SK-N-SH (cell line): ENCODE data around the gene GNAS. TPM values are rescaled to one million over a fixed set of nuclear protein-coding genes. Genes with fewer than 3 reads are reported as not detected.
A peak's percentile ranks its signal among the peaks of the same experiment; 100 is the strongest.

ENCODE experiments used
- CTCF ChIA-PET: fragments of 300-600, 350-600 bp; formaldehyde crosslinking; extraction: SDS; loops from one replicate; lab custom pipeline; 2021; lab: Yijun Ruan, JAX
- POLR2A ChIA-PET: fragments of 350-600 bp; sonication (Branson Sonifier 250); formaldehyde crosslinking; extraction: SDS; loops from one replicate; lab custom pipeline; 2020; ENCODE audit warnings: antibody characterized with exemption, inconsistent platforms; lab: Yijun Ruan, JAX
- DNase-seq: peaks from one replicate; pipeline ENCODE4 v3.0.0; 2012
- H2AFZ ChIP-seq: fragments of 200-600 bp; sonication (generic); 2 replicates; pipeline ENCODE4 v1.8.1; 2016; ENCODE audit warnings: antibody characterized with exemption, mild to moderate bottlenecking, low read depth
- H3F3A ChIP-seq: fragments of 200-600 bp; sonication (generic); replicated peaks from 2 replicates; pipeline ENCODE3; 2016; ENCODE audit warnings: antibody characterized with exemption, mild to moderate bottlenecking; ENCODE audit not compliant: insufficient read depth
- H3K27ac ChIP-seq, 2 experiments: fragments of 200-500 bp in 1 of 2; fragments of 200-600 bp in 1 of 2; sonication (Bioruptor generic) in 1 of 2; sonication (generic), shearing (Covaris generic) in 1 of 2; 2 replicates each; pipeline versions ENCODE4 v1.5.1 to v1.6.1; 2014 to 2016; ENCODE audit warnings: low read depth in 2 of 2, inconsistent platforms in 1 of 2, low read length in 1 of 2, mild to moderate bottlenecking in 1 of 2, mixed read lengths in 1 of 2
- H3K27me3 ChIP-seq: fragments of 200-600 bp; sonication (generic), shearing (Covaris generic); 2 replicates; pipeline ENCODE4 v1.6.1; 2016; ENCODE audit warnings: mixed run types; ENCODE audit not compliant: insufficient read depth
- H3K36me3 ChIP-seq, 2 experiments: fragments of 200-500 bp in 1 of 2; fragments of 200-600 bp in 1 of 2; sonication (Bioruptor generic) in 1 of 2; sonication (generic) in 1 of 2; replicated peaks in 1 of 2; 2 replicates each; pipeline versions ENCODE3 to v1.5.1; 2014 to 2016; ENCODE audit warnings: low read length in 1 of 2, mild to moderate bottlenecking in 1 of 2; ENCODE audit not compliant: insufficient read depth in 2 of 2, control insufficient read depth in 1 of 2
- H3K4me1 ChIP-seq, 2 experiments: fragments of 200-500 bp in 1 of 2; fragments of 200-600 bp in 1 of 2; sonication (Bioruptor generic) in 1 of 2; sonication (generic), shearing (Covaris generic) in 1 of 2; 2 replicates each; pipeline versions ENCODE4 v1.5.1 to v1.6.1; 2014 to 2016; ENCODE audit warnings: low read depth in 1 of 2, low read length in 1 of 2, mixed run types in 1 of 2; ENCODE audit not compliant: insufficient read depth in 2 of 2, control insufficient read depth in 1 of 2
- H3K4me2 ChIP-seq: fragments of 200-600 bp; sonication (generic), shearing (Covaris generic); 2 replicates; pipeline ENCODE4 v1.6.1; 2017; ENCODE audit warnings: mixed run types
- H3K4me3 ChIP-seq, 2 experiments: fragments of 200-500 bp in 1 of 2; fragments of 200-600 bp in 1 of 2; sonication (Bioruptor generic) in 1 of 2; sonication (generic), shearing (Covaris generic) in 1 of 2; 2 replicates each; pipeline versions ENCODE4 v1.5.1 to v1.8.1; 2014 to 2016; ENCODE audit warnings: low read depth in 2 of 2, inconsistent platforms in 1 of 2, low read length in 1 of 2, mild to moderate bottlenecking in 1 of 2, mixed read lengths in 1 of 2, moderate library complexity in 1 of 2
- H3K79me2 ChIP-seq: fragments of 200-600 bp; sonication (generic); 2 replicates; pipeline ENCODE4 v1.8.1; 2017; ENCODE audit warnings: mild to moderate bottlenecking; ENCODE audit not compliant: insufficient read depth
- H3K9ac ChIP-seq: fragments of 200-600 bp; sonication (generic); 2 replicates; pipeline ENCODE4 v1.6.1; 2017; ENCODE audit warnings: mixed run types
- H3K9me2 ChIP-seq: fragments of 200-600 bp; sonication (generic); 2 replicates; pipeline ENCODE4 v1.6.1; 2017; ENCODE audit warnings: mixed run types
- H3K9me3 ChIP-seq: fragments of 200-600 bp; sonication (generic); 2 replicates; pipeline ENCODE4 v1.6.1; 2017; ENCODE audit warnings: mixed run types, mild to moderate bottlenecking, moderate library complexity
- H4K20me1 ChIP-seq: fragments of 200-600 bp; sonication (generic); 2 replicates; pipeline ENCODE4 v1.6.1; 2017; ENCODE audit warnings: mild to moderate bottlenecking, mixed run types; ENCODE audit not compliant: insufficient read depth
- ELF1 ChIP-seq: IDR thresholded peaks from 2 replicates; pipeline ENCODE4 v1.4.0; 2012
- FOSL2 ChIP-seq: IDR thresholded peaks from 2 replicates; pipeline ENCODE4 v1.4.0; 2012; ENCODE audit warnings: low read depth, mild to moderate bottlenecking, moderate library complexity, borderline replicate concordance
- FOXM1 ChIP-seq: IDR thresholded peaks from 2 replicates; pipeline ENCODE4 v1.4.0; 2012; ENCODE audit warnings: low read depth, mild to moderate bottlenecking
- GATA2 ChIP-seq: sonication (generic); formaldehyde crosslinking; IDR thresholded peaks from 2 replicates; pipeline ENCODE4 v1.5.0; 2020; ENCODE audit warnings: mild to moderate bottlenecking, missing genetic modification reagents
- JUND ChIP-seq: IDR thresholded peaks from 2 replicates; pipeline ENCODE4 v1.4.0; 2012
- MEF2A ChIP-seq: IDR thresholded peaks from 2 replicates; pipeline ENCODE4 v1.4.0; 2012; ENCODE audit warnings: low read depth, borderline replicate concordance
- MXI1 ChIP-seq: IDR thresholded peaks from 2 replicates; pipeline ENCODE4 v1.6.1; 2012; ENCODE audit warnings: mild to moderate bottlenecking, low read depth, low read length, improper control_type of control experiment
- NFIC ChIP-seq: IDR thresholded peaks from 2 replicates; pipeline ENCODE4 v1.4.0; 2012; ENCODE audit warnings: borderline replicate concordance
- NRF1 ChIP-seq: IDR thresholded peaks from 2 replicates; pipeline ENCODE4 v1.6.1; 2012; ENCODE audit warnings: low read depth, mild to moderate bottlenecking, low read length
- POLR2AphosphoS5 ChIP-seq: IDR thresholded peaks from 2 replicates; pipeline ENCODE4 v1.6.1; 2012; ENCODE audit warnings: low read depth, low read length
- RFX5 ChIP-seq: IDR thresholded peaks from 2 replicates; pipeline ENCODE4 v1.6.1; 2012; ENCODE audit warnings: mild to moderate bottlenecking, improper control_type of control experiment, low read length
- SMC3 ChIP-seq: IDR thresholded peaks from 2 replicates; pipeline ENCODE4 v1.6.1; 2012; ENCODE audit warnings: low read depth, low read length, improper control_type of control experiment
- TAF1 ChIP-seq: IDR thresholded peaks from 2 replicates; pipeline ENCODE4 v1.6.1; 2012; ENCODE audit warnings: low read depth, mild to moderate bottlenecking, low read length, moderate library complexity, borderline replicate concordance
- TCF12 ChIP-seq: IDR thresholded peaks from 2 replicates; pipeline ENCODE4 v1.4.0; 2012
- WGBS: methylation state at CpG from one replicate; pipeline ENCODE4 v1.1.6; 2017; ENCODE audit warnings: low lambda C conversion rate; 5-methylcytosine and 5-hydroxymethylcytosine counted together
- polyA plus RNA-seq, 3 experiments: library from polyadenylated mRNA; depleted of rRNA; stranded (reverse); fragments of >200 nt; gene quantifications; 2 replicates each; pipeline ENCODE4 v1.2.3, GENCODE V29; 2012
- TF ChIP-seq, protein P1 (sequence below): fragments of 150-350 bp; IDR thresholded peaks from 2 replicates; pipeline ENCODE4 v1.6.1; 2016; ENCODE audit warnings: mild to moderate bottlenecking, low read depth, low read length
- TF ChIP-seq, protein P2 (sequence below): IDR thresholded peaks from 2 replicates; pipeline ENCODE4 v1.4.0; 2012; ENCODE audit warnings: low read depth
- TF ChIP-seq, protein P3 (sequence below): fragments of 200-600 bp; sonication (generic); IDR thresholded peaks from 2 replicates; pipeline ENCODE4 v1.6.1; 2017; ENCODE audit warnings: antibody characterized with exemption, mild to moderate bottlenecking, moderate library complexity
- TF ChIP-seq, protein P4 (sequence below): fragments of 150-350 bp; IDR thresholded peaks from 2 replicates; pipeline ENCODE4 v1.6.1; 2017; ENCODE audit warnings: antibody characterized with exemption, low read length, low read depth, borderline replicate concordance
- TF ChIP-seq, protein P5 (sequence below): IDR thresholded peaks from 2 replicates; pipeline ENCODE4 v1.6.1; 2012; ENCODE audit warnings: mild to moderate bottlenecking, low read depth, low read length, moderate library complexity

Gene GNAS
- polyA plus RNA-seq, 1 of the 3 experiments (the other 2 are of a cell fraction): 1,562 TPM

DNA sequence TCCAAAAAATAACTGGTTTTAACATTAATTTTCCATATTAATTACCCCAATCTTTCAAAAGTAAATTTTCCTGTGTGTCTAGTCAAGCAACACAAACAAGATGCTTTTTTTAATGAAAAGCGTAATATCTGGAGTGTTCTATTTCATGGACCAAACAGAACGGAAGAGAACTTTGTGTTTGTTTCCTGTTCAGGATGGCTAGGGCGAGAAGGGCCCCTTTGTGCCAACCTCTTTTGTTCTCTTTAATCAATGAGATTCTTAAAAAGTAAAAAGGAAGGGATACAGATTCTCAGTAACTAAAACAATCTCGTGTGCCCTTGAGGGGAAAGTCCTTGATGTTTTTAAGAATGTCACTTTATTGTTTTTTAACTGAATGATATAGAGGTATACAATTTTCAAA is 55.7 kb downstream of the GNAS start:
- Histone ChIP-seq H3K4me3 (no peak overlapping the region), H3K27ac (peak overlapping the region; percentile 63 to 79), H3K27me3 (no peaks in the 10 kb centered on the region), H3K4me2 (peak overlapping the region; percentile 53; the same call in 1 of the 2 replicates), H3K4me1 (peaks cover 20 to 21% of the 10 kb centered on the region in 2 experiments), H3K9me2 (no peaks in the 10 kb centered on the region), H3K79me2 (peaks cover 52% of the 10 kb centered on the region), H3K9me3 (no peaks in the 10 kb centered on the region), H3F3A (peaks cover 91% of the 10 kb centered on the region), H4K20me1 (peaks cover 69% of the 10 kb centered on the region), H2AFZ (no peak overlapping the region), H3K9ac (no peak overlapping the region; the same call in 1 of the 2 replicates), H3K36me3 (peaks cover 83 to 88% of the 10 kb centered on the region in 2 experiments)
- TF ChIP-seq, protein P1, sequence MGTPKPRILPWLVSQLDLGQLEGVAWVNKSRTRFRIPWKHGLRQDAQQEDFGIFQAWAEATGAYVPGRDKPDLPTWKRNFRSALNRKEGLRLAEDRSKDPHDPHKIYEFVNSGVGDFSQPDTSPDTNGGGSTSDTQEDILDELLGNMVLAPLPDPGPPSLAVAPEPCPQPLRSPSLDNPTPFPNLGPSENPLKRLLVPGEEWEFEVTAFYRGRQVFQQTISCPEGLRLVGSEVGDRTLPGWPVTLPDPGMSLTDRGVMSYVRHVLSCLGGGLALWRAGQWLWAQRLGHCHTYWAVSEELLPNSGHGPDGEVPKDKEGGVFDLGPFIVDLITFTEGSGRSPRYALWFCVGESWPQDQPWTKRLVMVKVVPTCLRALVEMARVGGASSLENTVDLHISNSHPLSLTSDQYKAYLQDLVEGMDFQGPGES: no peak
- TF ChIP-seq FOXM1: no peak
- TF ChIP-seq, protein P2, sequence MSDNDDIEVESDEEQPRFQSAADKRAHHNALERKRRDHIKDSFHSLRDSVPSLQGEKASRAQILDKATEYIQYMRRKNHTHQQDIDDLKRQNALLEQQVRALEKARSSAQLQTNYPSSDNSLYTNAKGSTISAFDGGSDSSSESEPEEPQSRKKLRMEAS: no peak
- no peak for TF ChIP-seq POLR2AphosphoS5
- TF ChIP-seq TAF1: no peak
- no peak for TF ChIP-seq RFX5
- no peak for TF ChIP-seq NRF1
- ChIA-PET POLR2A (interaction anchor here (1.3 kb wide), 1 partner anchor 124 kb away, joined by 5 read pairs; the partner anchor contains the start of gene ATP5F1E), CTCF (interaction anchor here (1.1 to 1.6 kb wide), 3 partner anchors 9 to 314 kb away, joined by 3 to 7 read pairs (median 3); no protein-coding TSS in a partner anchor)
- no peak for DNase-seq
- WGBS: 98% methylated on average over 4 of the region's 4 CpGs

DNA sequence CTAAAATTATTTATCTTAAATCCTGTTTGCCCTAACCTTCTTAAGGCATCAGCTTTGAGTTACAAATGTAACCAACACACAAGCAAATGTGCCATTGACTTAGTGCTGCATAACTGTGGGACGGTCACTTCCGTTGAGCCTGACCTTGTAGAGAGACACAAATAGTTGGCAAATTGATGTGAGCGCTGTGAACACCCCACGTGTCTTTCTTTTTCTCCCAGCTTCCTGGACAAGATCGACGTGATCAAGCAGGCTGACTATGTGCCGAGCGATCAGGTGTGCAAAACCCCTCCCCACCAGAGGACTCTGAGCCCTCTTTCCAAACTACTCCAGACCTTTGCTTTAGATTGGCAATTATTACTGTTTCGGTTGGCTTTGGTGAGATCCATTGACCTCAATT is 56.4 kb downstream of the GNAS start:
- ChIA-PET CTCF (no interaction called here), POLR2A (interaction anchor here (0.6 kb wide), 1 partner anchor 75 kb away, joined by 3 read pairs; no protein-coding TSS in a partner anchor)
- Histone ChIP-seq H4K20me1 (peaks cover 61% of the 10 kb centered on the region), H3K27me3 (no peaks in the 10 kb centered on the region), H3K9me3 (no peaks in the 10 kb centered on the region), H3K4me1 (peaks cover 17 to 20% of the 10 kb centered on the region in 2 experiments), H2AFZ (no peak overlapping the region), H3F3A (peaks cover 89% of the 10 kb centered on the region), H3K4me3 (no peak overlapping the region), H3K27ac (peak overlapping the region in 1 of 2 experiments; percentile 79; a peak in 2 of 4 replicates), H3K79me2 (peaks cover 45% of the 10 kb centered on the region), H3K36me3 (peaks cover 76 to 81% of the 10 kb centered on the region in 2 experiments), H3K9me2 (no peaks in the 10 kb centered on the region), H3K4me2 (no peak overlapping the region), H3K9ac (no peak overlapping the region)
- WGBS: 98% methylated on average over 9 of the region's 9 CpGs
- no peak for DNase-seq
- TF ChIP-seq RFX5 (no peak), MEF2A (no peak), ELF1 (no peak), TCF12 (no peak), FOSL2 (no peak), JUND (no peak), SMC3 (no peak), MXI1 (no peak), NFIC (no peak), GATA2 (CRISPR knock-in tag) (no peak)
- TF ChIP-seq, protein P3, sequence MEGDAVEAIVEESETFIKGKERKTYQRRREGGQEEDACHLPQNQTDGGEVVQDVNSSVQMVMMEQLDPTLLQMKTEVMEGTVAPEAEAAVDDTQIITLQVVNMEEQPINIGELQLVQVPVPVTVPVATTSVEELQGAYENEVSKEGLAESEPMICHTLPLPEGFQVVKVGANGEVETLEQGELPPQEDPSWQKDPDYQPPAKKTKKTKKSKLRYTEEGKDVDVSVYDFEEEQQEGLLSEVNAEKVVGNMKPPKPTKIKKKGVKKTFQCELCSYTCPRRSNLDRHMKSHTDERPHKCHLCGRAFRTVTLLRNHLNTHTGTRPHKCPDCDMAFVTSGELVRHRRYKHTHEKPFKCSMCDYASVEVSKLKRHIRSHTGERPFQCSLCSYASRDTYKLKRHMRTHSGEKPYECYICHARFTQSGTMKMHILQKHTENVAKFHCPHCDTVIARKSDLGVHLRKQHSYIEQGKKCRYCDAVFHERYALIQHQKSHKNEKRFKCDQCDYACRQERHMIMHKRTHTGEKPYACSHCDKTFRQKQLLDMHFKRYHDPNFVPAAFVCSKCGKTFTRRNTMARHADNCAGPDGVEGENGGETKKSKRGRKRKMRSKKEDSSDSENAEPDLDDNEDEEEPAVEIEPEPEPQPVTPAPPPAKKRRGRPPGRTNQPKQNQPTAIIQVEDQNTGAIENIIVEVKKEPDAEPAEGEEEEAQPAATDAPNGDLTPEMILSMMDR: no peak
- TF ChIP-seq, protein P4, sequence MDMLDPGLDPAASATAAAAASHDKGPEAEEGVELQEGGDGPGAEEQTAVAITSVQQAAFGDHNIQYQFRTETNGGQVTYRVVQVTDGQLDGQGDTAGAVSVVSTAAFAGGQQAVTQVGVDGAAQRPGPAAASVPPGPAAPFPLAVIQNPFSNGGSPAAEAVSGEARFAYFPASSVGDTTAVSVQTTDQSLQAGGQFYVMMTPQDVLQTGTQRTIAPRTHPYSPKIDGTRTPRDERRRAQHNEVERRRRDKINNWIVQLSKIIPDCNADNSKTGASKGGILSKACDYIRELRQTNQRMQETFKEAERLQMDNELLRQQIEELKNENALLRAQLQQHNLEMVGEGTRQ: no peak
- TF ChIP-seq, protein P1: no peak
- TF ChIP-seq, protein P5, sequence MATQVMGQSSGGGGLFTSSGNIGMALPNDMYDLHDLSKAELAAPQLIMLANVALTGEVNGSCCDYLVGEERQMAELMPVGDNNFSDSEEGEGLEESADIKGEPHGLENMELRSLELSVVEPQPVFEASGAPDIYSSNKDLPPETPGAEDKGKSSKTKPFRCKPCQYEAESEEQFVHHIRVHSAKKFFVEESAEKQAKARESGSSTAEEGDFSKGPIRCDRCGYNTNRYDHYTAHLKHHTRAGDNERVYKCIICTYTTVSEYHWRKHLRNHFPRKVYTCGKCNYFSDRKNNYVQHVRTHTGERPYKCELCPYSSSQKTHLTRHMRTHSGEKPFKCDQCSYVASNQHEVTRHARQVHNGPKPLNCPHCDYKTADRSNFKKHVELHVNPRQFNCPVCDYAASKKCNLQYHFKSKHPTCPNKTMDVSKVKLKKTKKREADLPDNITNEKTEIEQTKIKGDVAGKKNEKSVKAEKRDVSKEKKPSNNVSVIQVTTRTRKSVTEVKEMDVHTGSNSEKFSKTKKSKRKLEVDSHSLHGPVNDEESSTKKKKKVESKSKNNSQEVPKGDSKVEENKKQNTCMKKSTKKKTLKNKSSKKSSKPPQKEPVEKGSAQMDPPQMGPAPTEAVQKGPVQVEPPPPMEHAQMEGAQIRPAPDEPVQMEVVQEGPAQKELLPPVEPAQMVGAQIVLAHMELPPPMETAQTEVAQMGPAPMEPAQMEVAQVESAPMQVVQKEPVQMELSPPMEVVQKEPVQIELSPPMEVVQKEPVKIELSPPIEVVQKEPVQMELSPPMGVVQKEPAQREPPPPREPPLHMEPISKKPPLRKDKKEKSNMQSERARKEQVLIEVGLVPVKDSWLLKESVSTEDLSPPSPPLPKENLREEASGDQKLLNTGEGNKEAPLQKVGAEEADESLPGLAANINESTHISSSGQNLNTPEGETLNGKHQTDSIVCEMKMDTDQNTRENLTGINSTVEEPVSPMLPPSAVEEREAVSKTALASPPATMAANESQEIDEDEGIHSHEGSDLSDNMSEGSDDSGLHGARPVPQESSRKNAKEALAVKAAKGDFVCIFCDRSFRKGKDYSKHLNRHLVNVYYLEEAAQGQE: no peak
